HG03469 (cell line): ENCODE data around the gene DENND1A.

ENCODE experiments used
- ATAC-seq: cut with Tn5 transposase; IDR thresholded peaks from one replicate; pipeline ENCODE4 v1.9.1; 2021; ENCODE audit warnings: mild to moderate bottlenecking, moderate library complexity, moderate number of reproducible peaks; ENCODE audit not compliant: unreplicated experiment

Gene DENND1A

DNA sequence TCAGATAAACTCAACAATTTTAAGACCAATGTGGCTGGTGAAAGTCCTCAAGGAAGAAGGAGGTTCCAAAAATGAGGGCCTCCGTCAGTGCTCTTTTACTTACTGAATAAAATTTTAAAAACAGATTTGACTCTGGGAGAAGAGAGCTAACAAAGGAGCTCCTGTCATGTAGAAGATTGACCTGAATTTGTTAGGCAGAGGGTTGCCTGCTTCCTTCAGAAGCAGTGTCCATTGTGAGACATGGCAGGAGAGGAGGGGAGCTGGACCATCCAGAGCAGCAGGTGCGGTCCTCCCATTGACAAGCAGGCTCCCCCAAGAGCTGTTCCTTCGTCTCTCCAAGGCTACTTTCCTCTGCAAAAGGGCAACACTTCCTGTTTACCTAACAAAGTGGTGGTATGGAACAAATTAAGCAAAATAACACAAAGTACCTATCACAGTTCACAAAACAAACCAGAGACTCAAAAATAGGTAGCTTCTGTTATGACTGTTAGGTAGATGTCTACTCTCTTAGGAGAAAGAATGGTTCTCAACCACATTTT lies 238.1 kb downstream of the DENND1A start:
- no peak for ATAC-seq

DNA sequence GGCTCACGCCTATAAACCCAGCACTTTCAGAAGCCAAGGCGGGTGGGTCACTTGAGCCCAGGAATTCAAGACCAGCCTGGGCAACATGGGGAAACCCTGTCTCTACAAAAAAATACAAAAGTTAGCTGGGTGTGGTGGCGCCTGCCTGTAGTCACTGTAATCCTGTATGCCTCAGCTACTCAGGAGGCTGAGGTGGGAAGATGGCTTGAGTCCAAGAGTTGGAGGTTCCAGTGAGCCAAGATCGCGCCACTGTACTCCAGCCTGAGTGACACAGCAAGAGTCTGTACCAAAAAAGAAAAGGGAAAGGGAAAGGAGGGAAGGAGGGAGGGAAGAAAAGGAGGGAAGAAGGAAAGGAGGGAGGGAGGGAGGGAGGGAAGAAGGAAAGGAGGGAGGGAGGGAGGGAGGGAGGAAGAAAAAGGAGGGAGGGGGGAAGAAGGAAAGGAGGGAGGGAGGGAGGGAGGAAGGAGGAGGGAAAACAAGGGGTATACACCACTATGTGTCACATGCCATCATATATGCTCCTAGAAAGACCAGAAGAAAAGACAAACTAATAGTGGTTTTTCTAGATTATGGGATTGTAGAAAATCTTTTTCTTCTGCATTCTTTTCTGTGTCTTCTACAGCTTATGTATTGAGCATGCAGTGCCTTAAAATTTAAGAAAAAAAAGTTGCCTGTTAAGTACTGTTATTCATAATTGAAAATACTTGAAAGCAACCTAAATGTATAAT lies 240.1 kb downstream of the DENND1A start:
- ATAC-seq, result no peak

DNA sequence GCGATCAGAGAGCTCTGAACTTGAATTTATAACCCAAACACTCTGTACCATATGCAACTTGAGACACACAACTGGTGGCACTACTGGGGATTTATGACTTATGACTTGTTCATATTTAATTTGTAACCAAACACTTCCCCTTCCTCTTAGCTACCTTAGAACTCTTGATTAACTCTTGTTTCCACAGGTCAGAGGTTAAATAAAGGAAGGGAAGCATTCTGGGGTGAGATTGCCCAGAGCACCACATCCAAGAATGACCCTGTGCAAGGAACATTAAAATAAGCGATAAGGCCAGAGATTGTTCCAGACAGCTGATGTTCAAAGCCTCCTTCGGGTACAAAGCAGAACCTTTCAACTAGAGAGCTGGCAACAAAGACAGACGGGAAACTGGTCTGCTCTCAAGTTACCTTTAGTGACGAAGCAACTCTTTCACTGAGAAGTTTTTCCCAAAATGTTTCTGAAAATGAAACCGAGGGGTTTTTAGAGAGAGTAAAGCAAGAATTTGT lies 242.6 kb downstream of the DENND1A start:
- ATAC-seq, result no peak

DNA sequence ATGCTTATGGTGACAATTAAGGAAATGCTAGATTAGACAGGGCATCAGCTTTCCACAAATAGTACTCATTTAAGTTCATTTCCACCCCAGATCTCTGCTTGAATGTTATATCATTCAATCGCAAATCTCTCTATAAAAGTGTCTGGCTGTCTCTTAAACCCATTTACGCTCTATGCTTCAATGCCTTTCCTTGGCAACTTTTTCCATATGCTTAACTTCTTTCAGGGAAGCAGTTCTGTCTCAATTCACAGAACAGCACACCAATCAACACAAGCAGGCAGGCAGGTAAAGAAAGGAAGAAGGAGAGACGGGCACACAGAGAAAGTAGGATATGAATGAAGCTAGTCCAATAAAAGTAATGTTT lies 243.1 kb downstream of the DENND1A start:
- no peak for ATAC-seq

DNA sequence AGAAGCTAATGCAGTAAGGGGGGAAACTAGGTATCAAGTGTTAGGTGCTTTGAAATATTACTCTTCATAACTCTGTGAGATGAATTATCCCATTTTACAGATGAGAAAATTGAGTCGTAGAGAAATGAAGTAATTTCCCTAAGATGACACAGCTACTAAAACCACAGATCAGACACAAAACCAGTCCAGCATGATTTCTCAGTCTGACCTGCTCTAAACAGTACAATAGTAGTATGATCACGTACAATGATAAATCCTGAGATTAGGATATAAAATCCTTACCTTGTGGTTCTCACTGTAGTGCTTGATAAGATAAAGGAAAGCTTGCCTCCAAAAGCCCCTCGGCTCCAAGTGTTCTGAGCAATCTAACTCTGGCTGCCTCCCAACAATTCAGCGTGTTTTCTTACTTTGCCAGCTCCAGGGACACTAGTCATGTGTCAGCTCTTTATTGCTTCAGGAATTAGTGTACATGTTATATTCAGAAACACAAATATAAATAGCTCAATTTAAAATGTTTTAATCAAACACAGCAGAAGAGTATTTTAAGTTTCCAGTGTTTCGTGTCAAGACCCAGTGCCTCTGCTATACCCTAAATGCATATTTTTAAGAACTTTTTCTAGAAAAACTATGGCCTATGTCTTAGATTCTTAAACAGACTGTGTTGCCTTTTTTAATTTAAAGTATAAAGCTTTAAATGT lies 243.6 kb downstream of the DENND1A start:
- no peak for ATAC-seq

DNA sequence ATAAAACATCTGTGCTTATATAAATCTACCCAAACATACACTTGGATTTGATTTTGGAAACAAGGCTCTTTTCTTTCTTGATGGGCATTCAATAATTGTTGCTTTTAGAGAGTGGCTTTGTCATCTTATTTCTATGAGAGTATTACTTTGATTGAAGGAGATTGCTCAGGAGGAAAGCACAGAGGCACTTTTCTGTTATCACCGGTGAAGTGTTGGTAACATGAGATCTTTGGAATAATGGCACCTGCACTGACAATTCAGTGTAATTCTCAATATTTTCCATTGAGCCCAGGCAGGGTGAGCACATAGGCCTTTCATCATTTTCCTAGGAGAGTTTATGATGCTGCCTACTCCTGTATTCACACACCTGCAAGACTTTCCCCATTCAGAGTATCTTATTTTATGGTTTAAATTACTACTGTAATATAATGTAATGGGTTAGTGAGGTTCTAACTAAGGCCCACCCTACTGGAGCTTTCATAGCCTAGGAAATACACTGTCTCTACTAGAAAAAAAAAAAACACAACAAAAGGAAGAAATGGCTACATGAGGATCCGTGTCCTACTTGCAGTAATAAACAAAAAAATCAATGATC lies 244.3 kb downstream of the DENND1A start:
- ATAC-seq, result no peak

DNA sequence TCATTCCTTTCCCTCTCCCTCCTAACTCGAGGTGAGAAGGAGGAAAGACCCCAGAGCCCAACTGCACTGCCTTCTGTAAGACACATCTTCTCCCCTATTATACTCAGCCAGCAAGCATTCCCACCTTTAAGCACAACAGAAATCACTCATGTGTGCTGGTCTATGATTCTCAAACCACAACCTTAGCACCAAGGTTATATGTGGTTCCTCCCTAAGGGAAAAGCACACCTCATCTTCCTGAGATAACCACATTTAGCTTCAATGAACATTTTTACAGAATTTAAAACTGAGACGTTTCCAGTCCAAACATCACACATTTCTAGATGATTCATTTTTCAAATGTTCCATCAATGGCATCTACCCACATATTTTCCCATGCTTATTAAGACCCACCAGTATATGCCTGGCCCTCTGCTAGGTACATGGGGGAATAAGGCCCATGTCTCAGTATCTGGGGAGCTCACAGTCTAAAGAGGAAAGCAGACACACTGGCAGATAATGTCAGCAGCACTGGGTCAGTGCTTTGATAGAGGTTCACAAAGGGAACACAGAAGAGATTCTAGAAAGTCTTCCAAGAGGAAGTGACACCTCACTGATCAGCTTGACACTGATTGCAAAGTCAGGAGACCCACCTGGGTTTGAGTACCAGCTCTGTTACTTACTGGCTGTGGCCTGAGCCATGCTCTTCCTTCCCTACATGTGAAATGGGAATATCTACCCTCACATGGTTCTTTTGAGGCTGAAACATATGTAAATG lies 245.4 kb downstream of the DENND1A start:
- peak; percentile 48 for ATAC-seq

DNA sequence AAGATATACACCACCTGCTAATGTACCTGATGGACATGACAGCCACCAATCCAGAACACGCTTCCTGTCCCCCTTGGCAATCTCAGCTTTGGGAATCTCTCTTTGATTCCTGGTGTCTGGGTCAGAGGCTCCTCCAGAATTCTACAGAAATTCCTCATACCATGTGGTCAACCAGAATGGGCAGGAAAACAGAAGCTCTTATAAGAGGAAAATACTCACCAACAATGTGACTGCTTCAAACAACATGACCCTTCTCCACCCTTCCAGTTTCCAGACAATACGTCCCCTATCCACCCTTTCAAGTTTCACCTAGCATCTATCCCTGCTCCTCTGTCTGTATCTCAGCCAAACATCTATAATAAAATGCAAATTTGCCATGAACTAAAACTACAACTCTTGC lies 247.2 kb downstream of the DENND1A start:
- no peak for ATAC-seq

DNA sequence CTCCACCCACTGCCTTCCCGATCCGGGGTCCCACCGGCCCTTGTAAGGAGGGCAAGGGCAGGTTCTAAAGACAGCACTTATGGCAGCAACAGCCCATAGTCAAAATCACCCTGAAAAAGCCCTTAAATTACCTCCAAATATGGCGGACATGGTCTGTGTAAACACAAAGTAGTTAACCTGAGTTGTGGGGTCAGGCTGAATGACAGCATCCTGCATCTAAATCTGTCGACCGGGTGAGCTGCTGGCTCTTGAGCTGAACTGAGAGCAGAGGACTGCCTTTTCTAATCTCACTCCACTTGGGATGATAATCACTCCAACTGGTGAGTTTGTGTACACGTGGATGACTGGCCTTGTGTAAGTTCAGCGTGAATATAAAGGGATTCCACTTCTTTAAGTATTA lies 249.6 kb downstream of the DENND1A start:
- no peak for ATAC-seq

DNA sequence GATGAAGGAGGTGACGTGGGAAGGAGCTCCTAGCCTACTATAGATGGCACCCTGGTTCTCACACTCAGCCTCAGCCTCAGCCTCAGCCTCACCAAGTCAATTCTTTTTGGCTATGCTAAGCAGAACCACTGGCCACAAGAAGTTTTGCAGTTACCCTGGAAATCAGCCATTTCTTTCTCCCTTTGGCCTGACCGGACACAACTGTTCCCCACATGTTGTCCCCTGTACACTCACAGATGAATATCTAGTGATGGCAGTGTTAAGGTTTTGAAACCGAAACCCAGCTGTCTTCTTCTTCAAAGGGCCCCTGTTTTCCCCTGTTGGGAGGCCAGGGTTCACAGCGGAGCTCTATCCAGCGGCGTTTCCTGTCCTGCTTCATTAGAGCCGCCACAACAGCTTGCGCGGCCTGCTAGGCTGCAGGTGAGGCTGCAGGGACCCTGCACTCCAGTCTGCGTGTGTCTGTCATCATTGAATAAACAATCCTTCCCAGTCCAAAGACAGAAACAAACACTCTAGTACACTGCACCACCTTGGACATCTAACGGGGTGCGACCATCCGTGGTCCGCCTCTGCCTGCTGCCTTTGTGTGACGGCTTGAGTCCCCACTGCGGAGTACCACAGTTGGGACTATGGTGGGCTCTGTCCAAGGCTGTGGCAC lies 250.5 kb downstream of the DENND1A start:
- ATAC-seq, result peak; percentile 82

DNA sequence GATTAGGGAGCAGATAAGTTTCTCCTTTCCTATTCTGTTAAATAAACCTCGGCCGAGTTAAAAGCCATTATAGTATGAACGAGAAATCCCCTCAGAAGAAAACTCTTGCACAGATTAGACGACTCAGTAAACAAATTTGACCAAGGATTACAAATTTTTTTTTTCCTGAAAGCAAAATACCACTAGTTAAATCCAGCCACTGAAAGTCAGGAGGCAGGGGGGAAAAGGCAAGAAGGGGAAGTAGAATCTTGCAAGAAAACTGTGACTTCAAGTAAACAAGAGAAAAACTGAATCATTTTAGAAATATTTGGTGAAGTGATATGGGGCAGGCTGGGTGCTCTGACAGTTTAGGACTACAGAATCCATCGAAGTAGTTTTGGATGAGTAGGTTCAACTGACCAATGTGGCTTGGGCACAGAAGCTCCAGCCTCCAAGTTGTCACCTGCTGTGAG lies 251.0 kb downstream of the DENND1A start:
- no peak for ATAC-seq

DNA sequence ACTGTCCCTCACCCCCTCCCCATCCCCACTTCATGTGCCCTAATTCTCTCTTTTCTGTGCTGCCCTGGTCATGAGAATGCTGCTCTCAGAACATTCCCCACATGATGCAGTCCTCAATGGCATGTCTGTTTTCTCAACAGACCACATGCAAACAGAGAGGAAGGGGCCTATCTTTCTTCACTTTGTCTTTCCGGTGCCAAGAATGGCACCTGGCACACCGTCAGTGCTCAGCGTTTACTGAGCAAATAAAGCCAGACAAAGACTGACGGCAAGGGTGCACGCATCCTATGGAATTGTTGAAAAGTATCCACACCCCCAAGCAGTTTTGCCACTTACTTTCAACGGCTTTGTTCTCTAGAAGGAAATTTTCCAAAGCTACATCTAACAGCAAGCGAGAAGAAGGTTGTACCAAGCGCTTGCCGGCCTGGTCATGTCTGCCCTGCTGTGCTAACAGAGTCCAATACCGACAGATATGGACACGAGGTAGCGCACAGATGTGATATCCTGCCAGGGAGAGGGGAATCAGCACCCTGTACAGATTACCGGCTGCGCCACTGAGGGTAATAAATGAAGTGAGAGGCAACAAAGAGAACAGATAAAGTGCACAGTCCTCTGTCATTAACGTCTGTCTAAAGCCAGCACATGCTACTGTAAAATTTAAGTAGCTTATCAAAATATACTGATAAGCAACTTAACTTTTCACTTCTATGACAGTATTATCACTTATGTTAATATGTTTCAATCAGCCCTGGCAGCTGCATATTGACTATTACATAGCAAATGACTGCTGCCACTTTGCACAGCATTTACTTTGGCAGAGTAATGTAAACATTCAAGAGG lies 251.7 kb downstream of the DENND1A start:
- no peak for ATAC-seq

DNA sequence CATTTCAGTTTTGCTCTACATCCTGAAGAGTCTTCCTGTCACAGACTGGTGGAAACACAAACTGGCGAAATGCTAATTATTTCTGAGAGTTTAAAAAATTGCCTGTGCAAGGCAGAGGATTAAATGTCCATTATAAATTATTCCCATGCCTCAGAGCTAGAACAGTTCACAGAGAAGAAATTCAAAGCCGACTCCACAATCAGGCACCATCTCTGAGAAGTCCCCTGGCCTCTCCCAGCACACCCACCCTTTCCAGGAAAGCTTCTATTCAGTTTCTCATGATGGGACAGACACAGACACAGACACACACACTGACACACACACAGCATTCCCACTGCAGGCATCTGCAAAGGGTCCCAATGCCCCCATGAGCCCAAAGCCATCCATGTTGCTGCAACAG lies 253.1 kb downstream of the DENND1A start:
- no peak for ATAC-seq

DNA sequence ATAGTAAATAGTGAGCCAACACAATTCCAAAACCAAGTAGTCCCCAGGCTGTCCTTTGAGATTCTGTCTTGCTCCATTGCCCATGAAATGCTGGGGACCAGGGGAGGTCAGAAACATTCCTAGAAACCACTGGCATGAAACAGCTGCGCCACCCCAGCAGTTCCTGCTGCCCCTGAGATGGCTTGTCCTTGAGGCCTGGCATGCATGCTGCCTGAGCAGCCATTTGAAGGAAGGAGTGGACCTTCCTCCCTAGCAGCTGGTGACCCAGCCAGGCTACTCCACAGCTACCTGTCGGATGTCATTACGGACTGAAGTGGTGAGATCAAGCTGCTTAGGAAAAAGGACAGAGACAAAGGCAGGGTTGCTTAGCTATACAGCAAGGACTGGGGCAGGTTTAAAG lies 260.6 kb downstream of the DENND1A start:
- ATAC-seq, result no peak

DNA sequence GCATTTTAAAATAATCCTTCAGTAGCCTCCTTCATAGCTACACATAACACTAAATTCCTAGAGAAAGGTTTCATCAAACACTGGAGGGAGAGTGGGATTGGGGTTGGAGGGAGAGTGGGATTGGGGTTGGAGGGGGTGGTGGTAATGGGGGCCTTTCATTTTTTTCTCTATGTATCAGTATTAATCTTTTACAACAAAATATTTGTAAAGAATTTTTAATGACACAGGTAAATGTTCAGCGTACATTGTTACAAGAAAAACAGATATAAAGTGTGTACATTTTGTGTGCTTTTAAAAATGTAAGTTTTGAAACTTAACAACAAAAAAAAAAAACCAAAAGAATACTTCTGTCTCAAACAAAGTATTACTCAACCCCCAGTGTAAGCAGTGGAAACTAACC lies 266.4 kb downstream of the DENND1A start:
- ATAC-seq, result no peak

DNA sequence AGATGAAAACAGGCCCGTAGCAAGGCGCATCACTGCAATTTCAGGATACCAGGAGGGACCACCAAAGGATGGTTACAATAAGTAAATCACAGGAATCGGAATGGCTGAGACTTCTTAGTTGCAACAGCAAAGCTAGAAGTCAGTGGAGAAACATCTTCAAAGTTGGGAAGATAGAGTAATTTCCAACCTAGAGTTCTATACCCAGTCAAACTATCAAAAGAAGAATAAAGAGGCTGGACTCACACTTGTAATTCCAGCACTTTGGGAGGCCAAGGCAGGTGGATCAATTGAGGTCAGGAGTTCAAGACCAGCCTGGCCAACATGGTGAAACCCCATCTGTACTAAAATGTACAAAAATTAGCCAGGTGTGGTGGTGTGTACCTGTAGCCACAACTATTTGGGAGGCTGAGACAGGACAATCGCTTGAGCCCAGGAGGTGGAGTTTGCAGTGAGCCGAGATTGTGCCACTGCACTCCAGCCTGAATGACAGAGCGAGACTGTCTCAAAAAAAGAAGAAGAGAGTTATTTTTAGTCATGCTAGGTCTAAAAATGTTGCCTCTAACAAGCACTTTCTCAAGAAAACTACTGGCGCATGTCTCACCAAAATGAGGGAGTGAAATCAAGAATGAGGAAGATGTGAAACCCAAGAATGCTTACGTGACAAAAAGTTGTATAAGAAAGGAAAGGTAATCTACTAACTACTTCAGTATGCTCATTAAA lies 267.7 kb downstream of the DENND1A start:
- no peak for ATAC-seq

DNA sequence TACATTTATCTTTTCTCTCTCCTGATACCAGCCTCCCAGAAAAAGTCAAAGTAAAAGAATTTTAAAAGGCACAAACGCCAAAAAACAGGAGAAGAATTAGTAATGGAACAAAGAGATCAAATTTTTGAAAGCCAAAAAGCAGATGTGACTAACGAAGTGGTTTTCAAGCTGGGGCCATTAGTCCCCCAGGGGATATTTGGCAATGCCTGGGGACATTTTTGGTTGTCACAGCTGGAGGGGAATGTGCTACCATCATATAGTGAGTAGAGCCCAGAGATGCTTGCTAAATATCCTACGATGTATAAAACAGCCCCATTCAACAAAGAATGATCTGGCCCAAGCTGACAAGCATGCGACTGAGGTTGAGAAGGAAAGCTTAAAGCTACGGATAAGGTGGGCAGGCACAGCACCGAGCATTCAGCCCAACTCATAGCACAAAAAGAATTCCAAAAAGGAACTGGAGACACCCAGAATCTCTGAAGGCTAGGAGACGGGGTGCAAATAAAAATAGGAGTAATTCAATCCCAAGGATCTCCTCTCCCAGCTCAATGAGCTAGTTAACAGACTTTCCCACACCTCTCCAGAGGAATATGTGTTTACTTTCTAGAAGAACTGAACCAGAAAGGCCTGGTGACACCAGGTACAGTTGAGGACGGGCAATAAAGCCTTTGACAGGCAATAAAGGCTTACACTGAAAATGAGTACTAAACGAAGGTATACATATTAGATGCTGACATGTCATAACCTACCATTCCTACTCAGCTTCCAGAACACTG lies 269.0 kb downstream of the DENND1A start:
- ATAC-seq, result no peak

DNA sequence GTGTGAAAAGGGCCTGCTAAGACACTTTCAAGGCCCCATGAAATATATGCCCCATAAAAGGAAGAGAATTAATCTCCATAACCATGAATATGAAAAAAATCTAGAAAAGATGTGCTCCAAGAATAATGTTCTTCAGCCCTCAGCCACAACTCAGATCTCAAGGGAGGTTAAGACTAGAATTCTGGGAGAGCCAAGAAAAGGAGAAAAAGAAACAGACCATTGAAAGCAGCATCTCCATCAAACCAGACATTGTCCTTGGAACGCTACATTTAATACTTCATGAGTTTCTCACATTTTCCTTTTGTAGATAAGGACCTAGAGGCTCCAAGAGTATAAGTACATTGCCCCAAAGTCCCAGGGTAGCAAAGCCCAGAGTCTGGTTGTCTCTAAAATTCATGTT lies 270.6 kb downstream of the DENND1A start:
- ATAC-seq, result no peak
